HCT116 (cell line): ENCODE data around the gene MUC4. TPM values are rescaled to one million over a fixed set of nuclear protein-coding genes. Genes with fewer than 3 reads are reported as not detected.

Experiments used
- ATAC-seq: fragments of 200-7000 bp; cut with Tn5 transposase; 2 replicates; pipeline ENCODE4 v1.9.1; 2020; ENCODE audit warnings: mild to moderate bottlenecking, moderate library complexity
- BruUV-seq: library from RNA; stranded (reverse); fragments of 400-500 nt; replicated peaks from 2 replicates; lab custom pipeline; 2021; lab: Mats Ljungman, UMichigan
- CTCF ChIA-PET: fragments of 300-600 bp; sonication (Branson Sonifier 250); formaldehyde crosslinking; loops from one replicate; lab custom pipeline; 2021; ENCODE audit warnings: antibody characterized with exemption; lab: Charles Lee
- POLR2A ChIA-PET: fragments of 300-600, 350-600 bp; sonication (Branson Sonifier 250); formaldehyde crosslinking; loops from one replicate; lab custom pipeline; 2021; ENCODE audit warnings: antibody characterized with exemption; lab: Charles Lee
- RAD21 ChIA-PET, 2 experiments: fragments of 300-600 bp; sonication (Branson Sonifier 250); formaldehyde crosslinking; loops; one replicate each; lab custom pipeline; 2023; ENCODE audit warnings: low total read pairs in 2 of 2; ENCODE audit not compliant: uncharacterized antibody in 2 of 2, unreplicated experiment in 2 of 2, low non-redundant PET in 1 of 2; lab: Charles Lee
- DNase-seq: peaks from one replicate; pipeline ENCODE4 v3.0.0-alpha.2; 2010; ENCODE audit warnings: low read depth, low spot score
- H2AFZ ChIP-seq: fragments of 200-600 bp; shearing (Covaris generic), sonication (generic); 2 replicates; pipeline ENCODE4 v1.6.1; 2017; ENCODE audit warnings: low read depth, mixed run types, mixed read lengths, antibody characterized with exemption, low read length; ENCODE audit not compliant: poor library complexity, severe bottlenecking
- H3K27ac ChIP-seq: 2 replicates; pipeline ENCODE4 v1.5.1; 2012; ENCODE audit warnings: low read depth, low read length
- H3K27me3 ChIP-seq: fragments of 200-600 bp; sonication (generic); 2 replicates; pipeline ENCODE4 v1.6.1; 2016; ENCODE audit warnings: mixed run types, low read length, mixed read lengths; ENCODE audit not compliant: insufficient read depth
- H3K36me3 ChIP-seq, 2 experiments: fragments of 200-500 bp in 1 of 2; fragments of 200-600 bp in 1 of 2; sonication (Bioruptor generic) in 1 of 2; sonication (generic) in 1 of 2; 2 replicates each; pipeline versions ENCODE4 v1.5.1 to v1.6.1; 2014 to 2016; ENCODE audit warnings: low read length in 2 of 2, inconsistent platforms in 1 of 2, mixed read lengths in 1 of 2, mixed run types in 1 of 2; ENCODE audit not compliant: insufficient read depth in 2 of 2, control insufficient read depth in 1 of 2
- H3K4me1 ChIP-seq, 2 experiments: fragments of 200-600 bp in 1 of 2; sonication (generic) in 1 of 2; 2 replicates each; pipeline versions ENCODE4 v1.5.1 to v1.6.1; 2012 to 2017; ENCODE audit warnings: low read length in 2 of 2, inconsistent platforms in 1 of 2, mild to moderate bottlenecking in 1 of 2, mixed read lengths in 1 of 2, mixed run types in 1 of 2, moderate library complexity in 1 of 2; ENCODE audit not compliant: insufficient read depth in 2 of 2, control insufficient read depth in 1 of 2
- H3K4me2 ChIP-seq: fragments of 200-600 bp; sonication (generic); 2 replicates; pipeline ENCODE4 v1.6.1; 2017; ENCODE audit warnings: mixed run types, low read length, mixed read lengths
- H3K4me3 ChIP-seq, 2 experiments: fragments of 200-600 bp in 1 of 2; sonication (generic) in 1 of 2; replicated peaks in 1 of 2; 2 replicates each; pipeline ENCODE4 v1.5.1; 2011 to 2016; ENCODE audit warnings: low read length in 2 of 2, control low read depth in 1 of 2, low read depth in 1 of 2, mild to moderate bottlenecking in 1 of 2, mixed read lengths in 1 of 2, mixed run types in 1 of 2
- H3K79me2 ChIP-seq: fragments of 200-600 bp; sonication (generic); 2 replicates; pipeline ENCODE4 v1.6.1; 2017; ENCODE audit warnings: mild to moderate bottlenecking, mixed run types, low read length, moderate library complexity, mixed read lengths; ENCODE audit not compliant: insufficient read depth
- H3K9ac ChIP-seq: fragments of 200-600 bp; sonication (generic); 2 replicates; pipeline ENCODE4 v1.6.1; 2016; ENCODE audit warnings: low read length, mixed read lengths
- H3K9me2 ChIP-seq: fragments of 200-600 bp; sonication (generic), shearing (Covaris generic); 2 replicates; pipeline ENCODE4 v1.6.1; 2017; ENCODE audit warnings: mixed run types, mild to moderate bottlenecking, moderate library complexity; ENCODE audit not compliant: insufficient read depth
- H3K9me3 ChIP-seq, 2 experiments: fragments of 200-500 bp in 1 of 2; fragments of 200-600 bp in 1 of 2; sonication (Bioruptor generic) in 1 of 2; sonication (generic) in 1 of 2; 2 replicates each; pipeline ENCODE4 v1.6.1; 2014 to 2017; ENCODE audit warnings: low read length in 2 of 2, mixed read lengths in 2 of 2, inconsistent platforms in 1 of 2, low read depth in 1 of 2, mild to moderate bottlenecking in 1 of 2, mixed run types in 1 of 2, moderate library complexity in 1 of 2; ENCODE audit not compliant: control insufficient read depth in 1 of 2, insufficient read depth in 1 of 2
- H4K20me1 ChIP-seq: fragments of 200-600 bp; sonication (generic), shearing (Covaris generic); 2 replicates; pipeline ENCODE4 v1.6.1; 2017; ENCODE audit warnings: mixed run types, mild to moderate bottlenecking, moderate library complexity; ENCODE audit not compliant: insufficient read depth
- ATF3 ChIP-seq: IDR thresholded peaks from 2 replicates; pipeline ENCODE4 v1.6.1; 2012
- CEBPB ChIP-seq: IDR thresholded peaks from 2 replicates; pipeline ENCODE4 v1.6.1; 2012; ENCODE audit warnings: low read depth
- EGR1 ChIP-seq: IDR thresholded peaks from 2 replicates; pipeline ENCODE4 v1.6.1; 2012; ENCODE audit warnings: low read depth
- JUND ChIP-seq: IDR thresholded peaks from 2 replicates; pipeline ENCODE4 v1.6.1; 2012
- POLR2A ChIP-seq: IDR thresholded peaks from 2 replicates; pipeline ENCODE4 v1.7.0; 2011; ENCODE audit warnings: borderline replicate concordance; ENCODE audit not compliant: insufficient read depth, insufficient read length; ENCODE audit errors: extremely low read depth
- POLR2AphosphoS5 ChIP-seq: IDR thresholded peaks from 2 replicates; pipeline ENCODE4 v1.6.1; 2011; ENCODE audit warnings: mild to moderate bottlenecking, low read depth, low read length, moderate library complexity
- RAD21 ChIP-seq: IDR thresholded peaks from 2 replicates; pipeline ENCODE4 v1.6.1; 2012; ENCODE audit warnings: low read depth, mild to moderate bottlenecking
- SP1 ChIP-seq: IDR thresholded peaks from 2 replicates; pipeline ENCODE4 v1.6.1; 2012; ENCODE audit warnings: low read depth
- ZBTB33 ChIP-seq: IDR thresholded peaks from 2 replicates; pipeline ENCODE4 v1.6.1; 2011; ENCODE audit warnings: mild to moderate bottlenecking, low read length, moderate library complexity; ENCODE audit not compliant: insufficient replicate concordance; ENCODE audit errors: extremely low read depth
- ZFX ChIP-seq: fragments of 450-650 bp; IDR thresholded peaks from 2 replicates; pipeline ENCODE4 v1.6.1; 2017
- ZNF274 ChIP-seq: fragments of 200-500 bp; sonication (Bioruptor generic); IDR thresholded peaks from 2 replicates; pipeline ENCODE4 v1.6.1; 2014; ENCODE audit warnings: mild to moderate bottlenecking, low read depth, low read length, inconsistent platforms
- intact Hi-C: fragments of 100-400 bp; cut with micrococcal nuclease; formaldehyde crosslinking; loops from 2 replicates; pipeline ENCODE4 v1.10.0; 2022
- total RNA-seq: library from RNA; stranded (reverse); gene quantifications from one replicate; pipeline ENCODE4 v1.2.1, GENCODE V29; 2021; ENCODE audit not compliant: unreplicated experiment
- TF ChIP-seq, protein P1 (sequence below): IDR thresholded peaks from 2 replicates; pipeline ENCODE4 v1.6.1; 2012; ENCODE audit warnings: low read depth
- TF ChIP-seq, protein P2 (sequence below), 3 experiments: fragments of 200-600 bp in 1 of 3; sonication (generic) in 1 of 3; IDR thresholded peaks in 2 of 3; conservative IDR thresholded peaks in 1 of 3; 2 replicates each; pipeline ENCODE4 v1.5.1; 2012 to 2017; ENCODE audit warnings: low read depth in 2 of 3, low read length in 2 of 3, antibody characterized with exemption in 1 of 3, borderline replicate concordance in 1 of 3, control low read depth in 1 of 3, mild to moderate bottlenecking in 1 of 3, mixed read lengths in 1 of 3, mixed run types in 1 of 3, moderate library complexity in 1 of 3; ENCODE audit not compliant: insufficient read depth in 1 of 3

MUC4 gene
- total RNA-seq, 1 experiment from 2014 or later = 0.64 TPM

GRCh38 chr3:195755791-195756676 is 55.7 kb downstream of the MUC4 start:
- Histone ChIP-seq H3K27me3 (no peaks in the 10 kb centered on the region), H2AFZ (no peak overlapping the region), H3K4me2 (no peak overlapping the region), H3K9ac (no peak overlapping the region), H3K9me2 (no peaks in the 10 kb centered on the region), H3K4me3 (no peak overlapping the region), H3K36me3 (no peaks in the 10 kb centered on the region), H3K9me3 (no peaks in the 10 kb centered on the region), H3K27ac (no peak overlapping the region), H4K20me1 (no peaks in the 10 kb centered on the region), H3K79me2 (no peaks in the 10 kb centered on the region), H3K4me1 (peaks cover 2 to 8% of the 10 kb centered on the region in 2 experiments; a peak in 2 of 4 replicates)
- ChIA-PET RAD21 (no interaction called here), POLR2A (no interaction called here), CTCF (no interaction called here)
- TF ChIP-seq JUND = no peak
- TF ChIP-seq POLR2AphosphoS5 = no peak
- no peak for TF ChIP-seq ZNF274
- no peak for TF ChIP-seq ZBTB33
- no peak for TF ChIP-seq SP1
- TF ChIP-seq POLR2A = no peak
- TF ChIP-seq EGR1 = no peak
- TF ChIP-seq ATF3 = no peak
- no peak for TF ChIP-seq ZFX
- TF ChIP-seq CEBPB = no peak
- TF ChIP-seq, protein P1, sequence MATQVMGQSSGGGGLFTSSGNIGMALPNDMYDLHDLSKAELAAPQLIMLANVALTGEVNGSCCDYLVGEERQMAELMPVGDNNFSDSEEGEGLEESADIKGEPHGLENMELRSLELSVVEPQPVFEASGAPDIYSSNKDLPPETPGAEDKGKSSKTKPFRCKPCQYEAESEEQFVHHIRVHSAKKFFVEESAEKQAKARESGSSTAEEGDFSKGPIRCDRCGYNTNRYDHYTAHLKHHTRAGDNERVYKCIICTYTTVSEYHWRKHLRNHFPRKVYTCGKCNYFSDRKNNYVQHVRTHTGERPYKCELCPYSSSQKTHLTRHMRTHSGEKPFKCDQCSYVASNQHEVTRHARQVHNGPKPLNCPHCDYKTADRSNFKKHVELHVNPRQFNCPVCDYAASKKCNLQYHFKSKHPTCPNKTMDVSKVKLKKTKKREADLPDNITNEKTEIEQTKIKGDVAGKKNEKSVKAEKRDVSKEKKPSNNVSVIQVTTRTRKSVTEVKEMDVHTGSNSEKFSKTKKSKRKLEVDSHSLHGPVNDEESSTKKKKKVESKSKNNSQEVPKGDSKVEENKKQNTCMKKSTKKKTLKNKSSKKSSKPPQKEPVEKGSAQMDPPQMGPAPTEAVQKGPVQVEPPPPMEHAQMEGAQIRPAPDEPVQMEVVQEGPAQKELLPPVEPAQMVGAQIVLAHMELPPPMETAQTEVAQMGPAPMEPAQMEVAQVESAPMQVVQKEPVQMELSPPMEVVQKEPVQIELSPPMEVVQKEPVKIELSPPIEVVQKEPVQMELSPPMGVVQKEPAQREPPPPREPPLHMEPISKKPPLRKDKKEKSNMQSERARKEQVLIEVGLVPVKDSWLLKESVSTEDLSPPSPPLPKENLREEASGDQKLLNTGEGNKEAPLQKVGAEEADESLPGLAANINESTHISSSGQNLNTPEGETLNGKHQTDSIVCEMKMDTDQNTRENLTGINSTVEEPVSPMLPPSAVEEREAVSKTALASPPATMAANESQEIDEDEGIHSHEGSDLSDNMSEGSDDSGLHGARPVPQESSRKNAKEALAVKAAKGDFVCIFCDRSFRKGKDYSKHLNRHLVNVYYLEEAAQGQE = no peak
- TF ChIP-seq RAD21 = no peak
- TF ChIP-seq, protein P2, sequence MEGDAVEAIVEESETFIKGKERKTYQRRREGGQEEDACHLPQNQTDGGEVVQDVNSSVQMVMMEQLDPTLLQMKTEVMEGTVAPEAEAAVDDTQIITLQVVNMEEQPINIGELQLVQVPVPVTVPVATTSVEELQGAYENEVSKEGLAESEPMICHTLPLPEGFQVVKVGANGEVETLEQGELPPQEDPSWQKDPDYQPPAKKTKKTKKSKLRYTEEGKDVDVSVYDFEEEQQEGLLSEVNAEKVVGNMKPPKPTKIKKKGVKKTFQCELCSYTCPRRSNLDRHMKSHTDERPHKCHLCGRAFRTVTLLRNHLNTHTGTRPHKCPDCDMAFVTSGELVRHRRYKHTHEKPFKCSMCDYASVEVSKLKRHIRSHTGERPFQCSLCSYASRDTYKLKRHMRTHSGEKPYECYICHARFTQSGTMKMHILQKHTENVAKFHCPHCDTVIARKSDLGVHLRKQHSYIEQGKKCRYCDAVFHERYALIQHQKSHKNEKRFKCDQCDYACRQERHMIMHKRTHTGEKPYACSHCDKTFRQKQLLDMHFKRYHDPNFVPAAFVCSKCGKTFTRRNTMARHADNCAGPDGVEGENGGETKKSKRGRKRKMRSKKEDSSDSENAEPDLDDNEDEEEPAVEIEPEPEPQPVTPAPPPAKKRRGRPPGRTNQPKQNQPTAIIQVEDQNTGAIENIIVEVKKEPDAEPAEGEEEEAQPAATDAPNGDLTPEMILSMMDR (IDR thresholded peaks at IDR 0.05 in 2 of 3, conservative IDR thresholded peaks at IDR 0.05 in 1 of 3; ENCODE audit: borderline replicate concordance in 1 of 3, insufficient read depth in 1 of 3, low read depth in 2 of 3, low read length in 2 of 3) = no peak
- BruUV-seq = no TSS peak
- intact Hi-C loops = no loop called here
- DNase-seq (no peak), ATAC-seq (no peak)
